Activated CD4-positive, alpha-beta T cell treated with anti-CD3 and anti-CD28 coated beads for 1 hour (primary cell): Measurements from ENCODE around the gene KMT5B.

Experiments used
- DNase-seq: peaks from one replicate; pipeline ENCODE4 v3.0.0-alpha.2; 2020

The KMT5B gene

DNA sequence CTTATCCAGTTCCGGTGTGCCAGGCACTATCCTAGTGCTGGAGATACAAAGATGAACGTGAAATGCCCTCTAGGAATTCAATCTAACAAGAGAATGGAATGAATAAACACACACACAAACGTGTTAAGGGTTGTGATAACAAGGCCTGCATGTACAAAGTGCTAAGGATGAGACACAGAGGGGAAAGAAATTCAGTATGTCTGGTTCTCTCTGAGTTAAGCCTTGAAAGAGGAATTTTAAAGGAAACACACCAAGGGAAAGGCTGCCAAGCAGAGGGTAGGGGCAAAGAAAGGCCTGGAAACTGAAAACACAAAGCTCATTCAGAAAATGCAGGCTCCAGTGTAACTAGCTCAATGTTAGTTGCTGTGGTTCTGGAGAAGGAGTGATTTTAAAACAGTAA lies 96.1 kb downstream of the KMT5B start:
- no peak for DNase-seq

DNA sequence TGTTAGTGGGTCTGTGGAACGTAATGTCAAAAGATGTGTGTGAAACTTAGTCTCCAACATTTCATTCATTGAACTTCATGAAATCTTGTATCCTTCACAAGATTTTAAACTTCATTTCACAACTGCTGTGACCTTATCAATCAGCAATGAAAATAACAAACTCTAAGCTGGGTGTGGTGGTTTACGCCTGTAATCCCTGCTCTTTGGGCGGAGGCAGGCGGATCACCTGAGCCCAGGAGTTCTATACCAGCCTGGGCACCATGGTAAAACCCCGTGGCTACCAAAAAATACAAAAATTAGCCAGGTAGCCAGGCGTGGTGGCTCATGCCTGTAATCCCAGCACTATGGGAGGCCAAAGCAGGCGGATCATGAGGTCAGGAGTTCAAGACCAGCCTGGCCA lies 97.0 kb downstream of the KMT5B start:
- no peak for DNase-seq

GRCh38 chr11:68115285-68115684 lies 97.8 kb downstream of the KMT5B start:
- no peak for DNase-seq

- DNase-seq: no peak
Measured at GRCh38 chr11:68113986-68114385, 99.1 kb downstream of the KMT5B start.

- DNase-seq: no peak
Measured at GRCh38 chr11:68107689-68108088, 105.4 kb downstream of the KMT5B start.

- DNase-seq: no peak
Measured at GRCh38 chr11:68106165-68106940, 106.7 kb downstream of the KMT5B start.
